SHP77 (cell line): ENCODE results near the gene RNF151.
A peak's percentile ranks its signal among the peaks of the same experiment; 100 is the strongest.
"Not testable (repeated sequence)": the region's sequence is repeated elsewhere in the genome, so short reads cannot be mapped to it uniquely, and the experiment has no call there.

Experiments used
- DNase-seq, 2 experiments: peaks; one replicate each; lab custom pipeline; 2025; lab: John Stamatoyannopoulos, UW

Gene RNF151

DNA sequence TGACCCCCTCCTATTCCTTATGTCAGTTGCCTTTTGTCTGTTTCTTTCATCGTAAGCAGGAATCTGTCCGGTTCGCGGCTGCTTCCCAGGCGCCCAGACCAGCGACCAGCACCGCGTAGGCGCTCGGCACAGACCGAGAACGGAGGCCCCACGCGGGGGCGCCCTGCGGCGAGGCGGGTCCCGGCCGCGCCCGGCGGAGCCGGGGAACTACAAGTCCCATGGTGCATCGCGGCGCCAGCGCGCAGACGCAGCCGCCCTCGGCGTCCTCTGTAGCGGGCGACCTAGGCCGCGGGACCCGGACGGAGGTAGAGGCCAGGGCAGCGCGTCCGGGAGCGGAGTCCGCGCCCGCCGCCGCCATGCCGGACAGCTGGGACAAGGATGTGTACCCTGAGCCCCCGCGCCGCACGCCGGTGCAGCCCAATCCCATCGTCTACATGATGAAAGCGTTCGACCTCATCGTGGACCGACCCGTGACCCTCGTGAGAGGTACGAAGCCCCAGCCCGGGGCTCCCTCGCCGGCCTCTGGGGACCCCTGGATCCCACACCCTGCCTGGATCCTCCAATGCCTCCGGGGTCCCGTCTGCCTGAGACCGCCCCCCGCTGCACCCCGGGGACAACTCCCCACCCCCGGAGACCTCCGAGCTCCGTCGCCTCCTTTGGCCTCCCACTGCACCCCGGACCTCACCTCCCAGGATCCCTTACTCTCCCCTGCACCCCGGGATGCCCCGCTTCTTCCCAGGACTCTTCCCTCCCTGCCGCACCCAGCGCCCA is 7.2 kb upstream of the RNF151 start, which contains the start of gene NDUFB10:
Gene NDUFB10 (plus strand): TSS at position 270 of the 771 bp plus-strand sequence. CDS start 87 bp downstream, at position 357.
- peak; percentile 65 to 88 for DNase-seq

DNA sequence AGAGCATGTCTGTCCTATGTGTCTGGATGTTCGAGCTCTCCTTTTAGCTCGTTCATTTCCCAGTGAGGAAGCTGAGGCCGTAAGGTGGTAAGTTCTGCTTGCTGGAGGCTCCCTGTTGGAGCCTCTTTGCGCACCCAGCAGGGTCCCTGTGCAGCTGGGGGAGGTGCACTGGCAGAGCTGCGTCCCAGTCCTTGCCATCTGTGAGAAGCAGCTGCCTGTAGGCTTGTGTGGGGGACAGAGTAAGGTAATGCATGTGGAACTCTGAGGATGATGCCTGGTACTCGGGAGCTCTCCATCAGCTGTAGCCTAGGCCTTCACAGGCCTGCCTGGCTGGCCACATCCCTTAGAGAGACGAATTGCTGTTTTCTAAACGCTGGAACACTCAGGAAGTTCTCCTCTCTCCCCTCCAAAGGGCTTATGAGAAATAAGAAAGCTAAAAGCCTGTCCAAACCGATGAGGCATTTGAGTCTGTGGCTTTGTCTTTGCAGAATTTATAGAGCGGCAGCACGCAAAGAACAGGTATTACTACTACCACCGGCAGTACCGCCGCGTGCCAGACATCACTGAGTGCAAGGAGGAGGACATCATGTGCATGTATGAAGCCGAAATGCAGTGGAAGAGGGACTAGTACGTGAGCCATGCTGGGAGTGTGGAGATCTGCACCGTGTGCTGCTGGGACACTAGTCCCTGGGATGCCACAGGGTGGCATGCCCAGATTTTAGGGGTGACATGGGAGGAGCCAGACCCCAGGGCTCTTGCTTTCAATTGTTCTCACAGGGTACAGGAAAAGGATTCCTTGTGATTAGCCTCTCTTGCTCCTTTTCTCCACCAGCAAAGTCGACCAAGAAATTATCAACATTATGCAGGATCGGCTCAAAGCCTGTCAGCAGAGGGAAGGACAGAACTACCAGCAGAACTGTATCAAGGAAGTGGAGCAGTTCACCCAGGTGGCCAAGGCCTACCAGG is 5.7 kb upstream of the RNF151 start:
- peak; percentile 47 to 69 for DNase-seq

DNA sequence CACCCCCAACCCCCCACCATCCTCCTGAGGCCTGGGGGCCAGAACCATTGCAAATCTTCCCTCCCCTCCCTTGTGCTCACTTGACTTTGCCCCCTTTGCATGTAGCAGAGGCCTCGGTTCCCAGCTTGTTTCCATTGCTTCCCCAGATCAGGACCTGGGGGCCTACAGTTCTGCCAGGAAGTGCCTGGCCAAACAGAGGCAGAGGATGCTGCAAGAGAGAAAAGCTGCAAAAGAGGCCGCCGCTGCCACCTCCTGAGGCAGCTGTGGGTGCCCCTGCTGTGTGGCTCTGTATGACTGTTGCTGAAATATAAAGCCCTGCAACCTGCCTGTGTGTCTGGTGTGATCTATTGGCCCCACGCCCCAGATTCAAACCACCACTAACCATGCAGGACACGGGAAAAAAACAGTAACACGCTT is 5.0 kb upstream of the RNF151 start:
- DNase-seq: no peak

DNA sequence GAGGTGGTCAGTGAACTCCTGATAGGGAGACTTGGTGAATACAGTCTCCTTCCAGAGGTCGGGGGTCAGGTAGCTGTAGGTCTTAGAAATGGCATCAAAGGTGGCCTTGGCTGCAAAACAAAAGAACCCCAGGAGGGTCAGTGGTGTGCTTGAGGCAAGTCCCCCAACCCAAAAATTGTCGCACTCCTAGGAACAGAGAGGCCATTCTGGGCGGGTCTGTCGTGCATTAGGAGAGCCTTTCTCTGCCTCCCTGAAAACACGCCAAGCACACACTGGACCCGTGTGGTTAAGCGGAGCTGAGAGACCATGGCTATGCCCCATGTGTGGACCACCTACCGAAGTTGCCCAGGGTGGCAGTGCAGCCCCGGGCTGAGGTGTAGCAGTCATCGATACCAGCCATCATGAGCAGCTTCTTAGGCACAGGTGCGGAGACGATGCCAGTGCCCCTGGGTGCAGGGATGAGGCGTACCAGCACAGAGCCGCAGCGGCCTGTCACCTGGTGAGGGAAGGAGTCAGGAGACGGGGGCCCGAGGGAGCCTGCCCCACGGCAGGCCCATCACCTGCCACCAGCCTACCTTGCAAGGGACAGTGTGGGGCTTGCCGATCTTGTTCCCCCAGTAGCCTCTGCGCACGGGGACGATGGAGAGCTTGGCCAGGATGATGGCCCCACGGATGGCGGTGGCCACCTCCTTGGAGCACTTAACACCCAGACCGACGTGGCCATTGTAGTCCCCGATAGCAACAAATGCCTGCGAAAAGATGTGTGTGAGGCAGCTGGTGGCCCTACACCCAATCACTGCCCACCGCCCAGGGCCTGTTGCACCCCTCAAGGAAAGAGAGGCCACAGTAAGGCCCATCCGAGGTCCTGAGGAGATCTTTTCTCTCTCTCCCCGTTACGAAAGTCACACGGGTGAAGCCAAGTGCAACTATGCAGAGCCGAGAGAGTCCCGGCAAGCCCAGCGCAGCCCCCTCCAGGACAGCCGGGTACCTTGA is 4.2 kb upstream of the RNF151 start:
- DNase-seq: not testable (repeated sequence)

DNA sequence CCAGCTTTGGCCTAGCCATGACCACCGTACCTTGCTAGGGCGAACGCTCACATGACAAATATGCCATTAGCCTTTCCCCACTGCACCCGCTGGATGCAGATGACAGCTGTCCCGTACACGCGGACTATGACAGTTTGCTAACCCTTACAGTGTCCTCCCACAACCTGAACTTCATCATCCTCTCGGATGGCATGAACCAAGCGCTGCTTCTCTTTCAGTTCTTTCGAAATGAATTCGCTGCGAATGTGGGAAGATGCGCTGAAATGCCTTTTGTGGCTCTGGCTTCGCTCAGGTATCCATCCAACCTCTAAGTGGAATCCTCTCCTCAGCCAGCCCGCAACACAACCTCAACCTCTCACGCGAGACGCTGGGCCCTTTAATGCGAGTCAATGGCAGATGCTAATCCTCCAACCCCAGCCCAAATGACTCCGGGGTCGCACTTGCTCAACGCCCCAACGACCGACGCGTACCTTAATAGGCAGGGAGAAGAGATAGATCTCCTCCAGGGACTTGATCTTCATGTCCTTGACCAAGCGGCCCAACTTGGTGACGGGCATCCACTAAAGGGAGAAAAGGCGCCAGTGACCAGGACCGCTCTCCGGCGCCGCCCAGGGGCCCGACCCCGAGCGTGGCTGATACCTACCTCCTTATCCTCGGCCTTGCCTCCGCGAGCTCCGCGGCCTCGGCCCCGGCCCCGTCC is 2.7 kb upstream of the RNF151 start:
- DNase-seq: no peak

DNA sequence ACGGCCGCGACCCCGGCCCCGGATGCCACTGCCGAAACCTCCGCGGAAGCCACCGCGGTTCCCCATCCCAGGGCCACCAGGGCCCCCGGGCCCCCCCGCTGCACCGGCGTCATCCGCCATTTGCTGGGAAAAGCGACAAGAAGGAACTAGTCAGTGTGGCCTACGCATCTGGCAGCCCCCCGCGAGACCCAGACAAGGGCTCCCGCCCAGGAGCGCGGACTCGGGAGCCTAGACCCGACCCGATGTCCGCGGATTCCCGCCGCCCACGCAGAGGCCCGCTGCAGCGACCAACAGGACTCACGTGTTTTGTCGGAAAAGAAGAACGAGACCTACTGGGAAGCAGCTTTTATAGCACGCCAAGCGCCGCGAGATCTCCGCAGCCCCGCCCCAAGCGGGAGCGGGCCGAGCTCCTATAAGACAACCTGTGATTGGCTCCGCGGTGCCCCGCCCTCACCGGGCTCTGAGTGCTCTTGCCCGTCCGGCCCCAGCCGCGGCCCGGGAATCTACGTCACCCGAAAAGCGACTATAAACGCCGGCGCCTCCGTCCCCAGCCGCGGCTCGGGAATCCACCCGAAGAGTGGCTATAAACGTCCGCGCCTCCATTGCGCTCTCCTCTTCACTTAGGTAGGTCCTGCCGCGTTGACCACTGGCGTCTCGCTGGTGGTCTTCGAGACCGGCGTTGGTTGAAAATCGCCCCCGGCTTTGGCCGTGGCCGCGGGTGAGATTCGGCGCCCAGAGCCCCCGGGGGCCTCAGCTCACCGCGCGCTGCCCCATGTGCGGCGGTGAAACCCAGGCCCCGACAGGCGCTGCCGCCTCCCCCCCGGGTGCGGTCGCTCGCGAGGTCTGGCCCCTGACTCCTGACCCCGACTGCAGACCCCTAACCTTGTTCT is 1.9 kb upstream of the RNF151 start, which contains the start of gene RPS2:
Gene RPS2 (minus strand): TSS at position 321 of the 890 bp plus-strand sequence. CDS start 201 bp downstream, at position 120.
- peak; percentile 94 to 98 for DNase-seq

DNA sequence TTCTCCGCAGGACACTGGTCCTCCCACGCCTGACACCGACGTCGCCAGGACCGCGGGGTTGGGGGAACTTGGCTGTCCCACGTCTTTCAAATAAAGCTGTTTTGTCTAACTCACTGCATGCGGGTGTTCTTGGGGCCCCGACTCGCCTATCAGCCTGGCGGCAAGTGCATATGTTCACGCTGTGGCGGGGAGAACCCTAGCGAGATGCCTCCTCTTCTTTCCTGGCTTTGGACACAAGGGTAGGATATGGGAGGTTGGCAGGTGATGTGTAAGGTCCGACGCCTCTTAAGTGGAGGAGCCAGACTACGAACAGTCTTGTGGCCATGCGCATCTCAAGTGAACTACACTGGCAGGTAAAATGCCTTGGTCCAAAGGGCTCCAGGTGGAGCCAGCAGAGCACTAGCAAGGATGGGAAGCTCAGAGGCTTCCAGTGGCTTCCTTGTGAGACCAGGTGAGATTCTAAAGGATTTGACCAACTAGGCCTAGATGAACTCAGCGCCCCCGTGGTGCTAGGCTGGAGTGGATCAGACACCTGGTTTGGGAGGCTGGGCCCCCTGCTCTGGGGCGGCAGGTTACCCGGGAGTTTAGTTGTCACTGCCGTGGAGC is 1.2 kb upstream of the RNF151 start:
- DNase-seq: no peak

DNA sequence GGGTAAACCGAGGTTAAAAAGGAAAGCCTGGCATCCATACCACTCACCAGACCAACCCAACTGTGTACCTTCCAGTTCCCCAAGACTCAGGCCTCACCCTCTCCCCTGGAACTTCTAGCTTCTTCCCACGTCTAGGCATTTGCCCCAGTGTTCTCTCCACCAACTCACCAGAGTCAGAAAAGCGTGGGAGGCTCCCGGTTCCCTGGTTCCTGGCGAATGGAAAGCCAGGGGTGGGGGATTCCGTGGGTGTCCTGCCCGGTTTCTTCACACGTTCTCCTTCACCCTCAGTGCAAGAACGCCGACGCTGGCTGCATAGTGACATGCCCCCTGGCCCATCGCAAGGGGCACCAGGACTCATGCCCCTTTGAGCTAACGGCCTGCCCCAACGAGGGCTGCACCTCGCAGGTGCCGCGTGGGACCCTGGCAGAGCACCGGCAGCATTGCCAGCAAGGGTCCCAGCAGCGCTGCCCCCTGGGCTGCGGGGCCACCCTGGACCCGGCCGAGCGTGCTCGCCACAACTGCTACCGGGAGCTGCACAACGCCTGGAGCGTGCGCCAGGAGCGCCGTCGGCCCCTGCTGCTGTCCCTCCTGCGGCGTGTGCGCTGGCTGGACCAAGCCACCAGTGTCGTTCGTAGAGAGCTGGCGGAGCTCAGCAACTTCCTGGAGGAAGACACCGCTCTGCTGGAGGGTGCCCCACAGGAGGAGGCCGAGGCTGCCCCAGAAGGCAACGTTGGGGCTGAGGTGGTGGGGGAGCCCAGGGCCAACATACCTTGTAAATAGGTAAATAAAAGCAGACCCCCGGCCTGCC is 1.7 kb downstream of the RNF151 start:
- DNase-seq: no peak

DNA sequence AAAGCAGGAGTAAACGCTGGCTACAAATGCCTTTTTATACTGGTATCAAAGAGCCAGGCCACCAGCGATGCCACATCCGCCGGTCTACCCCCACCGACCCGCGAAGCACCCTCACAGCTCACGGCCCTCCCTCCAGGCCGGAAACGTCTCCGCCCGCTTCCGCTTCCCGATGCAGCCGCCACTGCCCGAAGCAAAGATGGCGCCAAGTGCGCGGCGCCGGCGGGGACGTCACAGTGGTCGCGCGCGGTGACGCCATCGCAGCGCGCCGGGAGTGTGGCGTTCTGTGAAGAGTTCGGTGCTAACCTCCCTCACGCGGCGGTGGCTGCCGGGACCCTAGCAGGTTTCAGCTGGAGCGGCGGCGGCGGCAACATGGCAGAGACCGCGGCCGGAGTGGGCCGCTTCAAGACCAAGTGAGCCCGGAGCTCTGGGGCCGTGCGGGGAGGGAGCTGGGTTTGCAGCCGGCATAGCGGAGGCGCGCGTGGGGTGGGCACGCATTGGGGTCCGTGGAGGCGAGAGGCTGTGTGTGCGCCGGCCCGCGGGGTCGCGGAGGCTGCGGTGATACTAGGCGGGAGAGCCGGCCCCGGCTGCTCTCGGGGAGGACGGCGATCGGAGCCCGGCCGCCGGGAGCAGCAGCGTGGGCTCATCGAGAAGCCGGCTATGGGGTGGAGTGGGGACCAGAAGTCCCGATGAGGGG is 5.3 kb downstream of the RNF151 start, which contains the start of gene TBL3:
Gene TBL3 (plus strand): TSS at position 258 of the 694 bp plus-strand sequence. CDS start 112 bp downstream, at position 370.
- peak; percentile 83 to 90 for DNase-seq

DNA sequence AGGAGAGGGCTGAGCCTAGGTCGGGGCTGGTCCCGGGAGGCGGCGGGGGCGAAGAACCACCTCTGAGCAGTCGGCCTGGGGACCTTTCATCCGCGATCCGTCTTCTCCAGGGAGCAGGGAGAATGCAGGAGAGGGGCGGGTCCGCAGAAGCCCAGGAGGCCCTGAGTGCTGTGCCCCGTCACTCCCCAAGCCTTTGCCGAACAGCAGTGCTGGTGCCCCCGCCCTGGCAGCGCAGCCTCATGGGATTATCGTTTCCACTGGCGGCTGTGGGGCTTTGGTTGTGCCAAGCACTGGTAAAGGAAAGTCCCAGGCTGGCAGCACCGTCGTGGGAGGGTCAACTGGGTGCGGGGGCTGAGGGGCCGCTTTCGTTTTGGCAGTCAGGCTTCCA is 5.8 kb downstream of the RNF151 start:
- DNase-seq: no peak

DNA sequence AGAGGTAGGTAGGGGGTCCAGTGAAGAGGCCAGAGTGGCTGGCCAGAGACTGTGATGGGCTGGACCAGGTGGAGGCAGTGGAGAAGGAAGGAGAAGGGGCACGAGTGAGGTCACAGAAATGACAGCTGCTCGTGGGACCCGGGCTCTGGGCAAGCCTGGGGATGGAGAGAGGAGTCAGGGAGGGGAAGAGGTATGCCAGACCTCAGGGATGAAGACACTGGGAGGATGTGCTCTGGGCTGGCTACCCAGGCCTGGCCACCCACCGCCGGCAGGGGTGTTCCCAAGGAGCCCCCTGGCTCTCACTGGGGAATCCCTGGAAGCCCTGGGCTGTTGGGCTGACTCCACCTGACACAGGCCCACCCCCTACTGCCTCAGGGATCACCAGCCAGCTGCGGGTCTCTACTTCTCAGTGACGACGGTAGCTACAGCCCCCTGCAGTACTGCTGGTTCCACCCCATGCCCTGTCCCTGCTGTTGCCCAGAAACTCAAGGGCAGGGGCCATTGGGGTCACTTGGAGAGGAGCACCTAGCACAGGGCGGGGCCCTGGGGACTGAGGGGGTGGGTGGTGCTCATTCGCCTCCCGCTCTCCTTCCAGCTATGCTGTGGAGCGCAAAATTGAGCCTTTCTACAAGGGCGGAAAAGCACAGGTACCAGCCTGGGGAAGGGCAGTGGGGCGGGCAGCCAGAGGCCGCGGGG is 7.0 kb downstream of the RNF151 start:
- DNase-seq: no peak

DNA sequence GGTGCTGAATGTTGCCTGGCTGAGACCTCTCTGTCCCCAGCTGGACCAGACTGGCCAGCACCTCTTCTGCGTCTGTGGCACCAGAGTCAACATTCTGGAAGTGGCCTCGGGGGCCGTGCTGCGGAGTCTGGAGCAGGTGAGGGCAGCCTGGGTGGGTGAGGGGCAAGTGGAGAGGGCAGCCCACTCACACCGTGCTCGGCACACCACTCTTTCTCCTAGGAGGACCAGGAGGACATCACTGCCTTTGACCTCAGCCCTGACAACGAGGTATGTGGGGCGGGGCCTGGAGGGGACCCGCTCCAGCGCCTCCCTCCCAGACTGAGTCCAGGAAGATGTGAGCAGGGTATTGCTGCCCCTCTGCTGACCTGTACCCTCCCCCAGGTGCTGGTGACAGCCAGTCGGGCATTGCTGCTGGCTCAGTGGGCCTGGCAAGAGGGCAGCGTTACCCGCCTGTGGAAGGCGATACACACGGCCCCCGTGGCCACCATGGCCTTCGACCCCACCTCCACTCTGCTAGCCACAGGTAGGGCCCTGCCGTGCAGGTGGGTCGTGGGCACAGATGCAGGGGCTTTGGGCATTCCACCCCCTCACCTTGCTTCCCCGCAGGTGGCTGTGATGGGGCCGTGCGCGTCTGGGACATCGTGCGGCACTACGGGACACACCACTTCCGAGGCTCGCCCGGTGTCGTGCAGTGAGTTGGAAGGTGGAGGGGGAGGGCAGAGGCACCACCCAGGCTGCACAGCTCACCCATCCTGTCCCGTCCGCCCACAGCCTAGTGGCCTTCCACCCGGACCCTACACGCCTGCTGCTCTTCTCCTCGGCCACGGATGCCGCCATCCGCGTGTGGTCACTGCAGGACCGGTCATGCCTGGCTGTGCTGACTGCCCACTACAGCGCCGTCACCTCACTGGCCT is 7.8 kb downstream of the RNF151 start:
- no peak for DNase-seq

DNA sequence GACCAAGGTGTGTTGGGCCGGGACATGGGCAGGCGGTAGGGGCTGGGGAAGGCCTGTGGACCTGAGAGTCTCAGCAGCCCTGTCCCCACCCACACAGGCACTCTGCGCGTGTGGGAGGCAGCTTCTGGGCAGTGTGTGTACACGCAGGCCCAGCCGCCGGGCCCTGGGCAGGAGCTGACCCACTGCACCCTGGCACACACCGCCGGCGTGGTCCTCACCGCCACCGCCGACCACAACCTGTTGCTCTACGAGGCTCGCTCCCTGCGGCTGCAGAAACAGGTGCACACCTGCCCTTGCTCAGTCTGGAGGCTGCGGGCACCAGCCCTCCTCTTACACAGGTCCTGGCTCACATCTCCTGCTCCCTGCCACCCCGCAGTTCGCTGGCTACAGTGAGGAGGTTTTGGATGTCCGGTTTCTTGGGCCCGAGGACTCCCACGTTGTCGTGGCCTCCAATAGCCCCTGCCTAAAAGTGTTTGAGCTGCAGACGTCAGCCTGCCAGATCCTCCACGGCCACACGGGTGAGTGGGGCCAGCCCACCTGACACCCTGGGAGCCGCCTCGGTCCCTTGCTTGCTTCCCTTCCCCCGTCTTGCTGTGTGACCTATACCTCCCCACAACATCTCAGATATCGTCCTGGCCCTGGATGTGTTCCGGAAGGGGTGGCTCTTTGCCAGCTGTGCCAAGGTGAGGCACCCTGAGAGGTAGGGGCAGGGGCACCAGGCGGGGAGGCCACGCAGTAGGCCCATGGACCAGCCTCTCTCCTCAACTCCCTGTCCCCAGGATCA is 9.0 kb downstream of the RNF151 start:
- DNase-seq: no peak

DNA sequence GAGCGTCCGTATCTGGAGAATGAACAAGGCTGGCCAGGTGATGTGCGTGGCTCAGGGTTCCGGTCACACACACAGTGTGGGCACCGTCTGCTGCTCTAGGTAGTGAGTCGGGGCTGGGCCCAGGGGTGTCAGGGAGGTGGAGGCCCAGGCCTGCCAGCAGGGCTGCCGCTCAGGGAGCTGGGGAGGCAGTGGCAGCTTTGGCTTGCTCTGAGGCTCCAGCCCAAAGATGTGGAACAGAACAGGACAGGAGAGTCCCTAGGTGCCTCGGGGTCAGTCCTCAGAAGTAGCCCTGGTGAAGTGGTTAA is 9.5 kb downstream of the RNF151 start:
- no peak for DNase-seq
